ENCODE data around the gene MME. TPM values are rescaled to one million over a fixed set of nuclear protein-coding genes. Genes with fewer than 3 reads are reported as not detected.

Gene MME
- total RNA-seq, 1 experiment from 2014 or later, result 23.9 TPM

DNA sequence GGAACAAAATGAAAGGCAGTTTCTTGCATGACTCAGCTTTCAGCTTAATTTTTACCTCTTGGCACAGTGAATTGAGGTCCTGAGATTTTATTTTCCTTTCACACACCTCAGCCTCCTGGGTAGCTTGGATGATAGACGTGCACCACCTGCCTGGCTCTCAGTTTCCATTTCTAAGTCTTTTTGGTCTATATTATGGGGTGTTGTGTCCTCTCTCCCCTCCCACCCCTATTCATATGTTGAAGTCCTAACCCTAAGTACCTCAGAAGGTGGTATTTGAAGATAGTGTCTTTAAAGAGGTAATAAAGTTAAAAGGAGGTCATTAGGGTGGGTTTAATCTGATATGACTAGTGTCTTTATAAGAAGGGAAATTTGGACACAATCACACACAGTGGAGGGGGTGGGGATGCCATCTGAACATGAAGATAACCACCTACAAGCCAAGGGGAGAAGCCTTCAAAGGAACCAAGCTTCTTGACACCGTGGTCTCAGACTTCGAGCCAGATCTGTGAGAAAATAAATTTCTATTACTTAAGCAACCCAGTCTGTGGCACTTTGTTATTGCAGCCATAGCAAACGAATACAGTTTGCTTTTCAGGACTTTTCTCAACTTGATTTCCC is 128.2 kb downstream of the MME start (continued):
- TF ChIP-seq CTCF (IDR thresholded peaks at IDR 0.05) (no peak), SP1 (CRISPR knock-in tag; conservative IDR thresholded peaks at IDR 0.05) (no peak), AR (CRISPR knock-in tag; IDR thresholded peaks at IDR 0.05) (no peak), E2F5 (CRISPR knock-in tag; IDR thresholded peaks at IDR 0.05) (no peak), MAX (CRISPR knock-in tag; IDR thresholded peaks at IDR 0.05) (no peak), ZNF425 (CRISPR knock-in tag; conservative IDR thresholded peaks at IDR 0.05) (no peak), CREB1 (CRISPR knock-in tag; IDR thresholded peaks at IDR 0.05) (no peak), ELF4 (CRISPR knock-in tag; IDR thresholded peaks at IDR 0.05; ENCODE audit: low read depth) (no peak)
- TF ChIP-seq, protein P1, sequence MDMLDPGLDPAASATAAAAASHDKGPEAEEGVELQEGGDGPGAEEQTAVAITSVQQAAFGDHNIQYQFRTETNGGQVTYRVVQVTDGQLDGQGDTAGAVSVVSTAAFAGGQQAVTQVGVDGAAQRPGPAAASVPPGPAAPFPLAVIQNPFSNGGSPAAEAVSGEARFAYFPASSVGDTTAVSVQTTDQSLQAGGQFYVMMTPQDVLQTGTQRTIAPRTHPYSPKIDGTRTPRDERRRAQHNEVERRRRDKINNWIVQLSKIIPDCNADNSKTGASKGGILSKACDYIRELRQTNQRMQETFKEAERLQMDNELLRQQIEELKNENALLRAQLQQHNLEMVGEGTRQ (CRISPR knock-in tag; IDR thresholded peaks at IDR 0.05), result no peak
- TF ChIP-seq, protein P2, sequence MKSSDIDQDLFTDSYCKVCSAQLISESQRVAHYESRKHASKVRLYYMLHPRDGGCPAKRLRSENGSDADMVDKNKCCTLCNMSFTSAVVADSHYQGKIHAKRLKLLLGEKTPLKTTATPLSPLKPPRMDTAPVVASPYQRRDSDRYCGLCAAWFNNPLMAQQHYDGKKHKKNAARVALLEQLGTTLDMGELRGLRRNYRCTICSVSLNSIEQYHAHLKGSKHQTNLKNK (CRISPR knock-in tag; IDR thresholded peaks at IDR 0.05), result no peak

DNA sequence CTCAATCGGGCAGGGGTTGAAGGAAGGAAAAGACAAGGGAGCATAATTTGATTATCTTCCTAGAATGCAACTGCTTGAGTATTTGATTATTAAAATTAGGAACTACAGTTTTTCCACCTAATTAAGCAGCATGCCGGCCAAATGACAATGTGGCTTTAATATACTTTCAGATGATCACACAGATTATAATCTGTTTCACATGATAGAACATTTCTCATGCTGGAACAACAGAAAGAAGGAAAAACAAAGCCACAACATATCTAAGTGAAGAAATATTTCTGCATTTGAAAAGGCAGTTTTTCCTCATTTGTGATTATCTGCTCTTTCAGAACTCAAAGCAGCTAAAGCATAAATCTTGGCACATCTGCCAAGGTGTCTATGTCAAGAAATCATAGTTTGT is 130.6 kb downstream of the MME start:
- POLR2A ChIA-PET, result no interaction called here
- CTCF ChIA-PET, result no interaction called here
- H3K27me3 Mint-ChIP-seq (ENCODE audit: low read depth), result no peaks in the 10 kb centered on the region

More for the DNA sequence above, 130.6 kb downstream of the MME start:
- no peak overlapping the region for H3K4me3 Mint-ChIP-seq
- ATAC-seq, result no peak
- H3K27ac Mint-ChIP-seq, result no peak overlapping the region
- 0 out of 2 replicates have a peak, but pooled peaks cover 3% of the 10 kb centered on the region for H3K4me1 Mint-ChIP-seq
- peaks cover 4% of the 10 kb centered on the region; the same call in 1 of the 2 replicates for H3K9me3 Mint-ChIP-seq
- DNase-seq (ENCODE audit: low spot score), result no peak
- no peaks in the 10 kb centered on the region for H3K36me3 Mint-ChIP-seq
- TF ChIP-seq, protein P3, sequence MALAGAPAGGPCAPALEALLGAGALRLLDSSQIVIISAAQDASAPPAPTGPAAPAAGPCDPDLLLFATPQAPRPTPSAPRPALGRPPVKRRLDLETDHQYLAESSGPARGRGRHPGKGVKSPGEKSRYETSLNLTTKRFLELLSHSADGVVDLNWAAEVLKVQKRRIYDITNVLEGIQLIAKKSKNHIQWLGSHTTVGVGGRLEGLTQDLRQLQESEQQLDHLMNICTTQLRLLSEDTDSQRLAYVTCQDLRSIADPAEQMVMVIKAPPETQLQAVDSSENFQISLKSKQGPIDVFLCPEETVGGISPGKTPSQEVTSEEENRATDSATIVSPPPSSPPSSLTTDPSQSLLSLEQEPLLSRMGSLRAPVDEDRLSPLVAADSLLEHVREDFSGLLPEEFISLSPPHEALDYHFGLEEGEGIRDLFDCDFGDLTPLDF (CRISPR knock-in tag; IDR thresholded peaks at IDR 0.05), result no peak

All from WTC11 (cell line).